ENCODE measurements around the gene GRM7.

Gene GRM7

GRCh38 chr3:7607676-7608075, 746.8 kb downstream of the GRM7 start:
- DNase-seq = no peak

- no peak for DNase-seq
Observed at GRCh38 chr3:7610634-7611033, 749.7 kb downstream of the GRM7 start.

GRCh38 chr3:7615043-7615442, 754.1 kb downstream of the GRM7 start:
- no peak for DNase-seq

GRCh38 chr3:7618606-7619005, 757.7 kb downstream of the GRM7 start:
- DNase-seq = no peak

- no peak for DNase-seq
Observed at GRCh38 chr3:7620401-7620800, 759.5 kb downstream of the GRM7 start.

- no peak for DNase-seq
Observed at GRCh38 chr3:7621046-7621630, 760.2 kb downstream of the GRM7 start.

- no peak for DNase-seq
Observed at GRCh38 chr3:7621651-7622050, 760.7 kb downstream of the GRM7 start.

GRCh38 chr3:7625021-7625420, 764.1 kb downstream of the GRM7 start:
- DNase-seq = no peak

- no peak for DNase-seq
Observed at GRCh38 chr3:7630351-7630911, 769.5 kb downstream of the GRM7 start.

- DNase-seq = no peak
Observed at GRCh38 chr3:7630925-7631324, 770.0 kb downstream of the GRM7 start.

GRCh38 chr3:7632305-7632704, 771.4 kb downstream of the GRM7 start:
- DNase-seq = no peak

GRCh38 chr3:7637694-7638093, 776.8 kb downstream of the GRM7 start:
- no peak for DNase-seq

- DNase-seq = no peak
Observed at GRCh38 chr3:7638103-7638502, 777.2 kb downstream of the GRM7 start.

- DNase-seq = no peak
Observed at GRCh38 chr3:7640787-7641186, 779.9 kb downstream of the GRM7 start.

- DNase-seq = no peak
Observed at GRCh38 chr3:7646851-7647250, 785.9 kb downstream of the GRM7 start.

- DNase-seq = no peak
Observed at GRCh38 chr3:7650466-7650865, 789.6 kb downstream of the GRM7 start.

GRCh38 chr3:7651274-7651673, 790.4 kb downstream of the GRM7 start:
- DNase-seq = no peak

GRCh38 chr3:7657214-7658112, 796.5 kb downstream of the GRM7 start:
- DNase-seq = no peak

- DNase-seq = no peak
Observed at GRCh38 chr3:7658294-7658693, 797.4 kb downstream of the GRM7 start.

GRCh38 chr3:7659079-7659478, 798.2 kb downstream of the GRM7 start:
- DNase-seq = no peak

GRCh38 chr3:7663771-7664170, 802.9 kb downstream of the GRM7 start:
- DNase-seq = no peak

GRCh38 chr3:7667774-7668173, 806.9 kb downstream of the GRM7 start:
- DNase-seq = no peak

GRCh38 chr3:7669641-7670040, 808.7 kb downstream of the GRM7 start:
- DNase-seq = no peak

- no peak for DNase-seq
Observed at GRCh38 chr3:7678521-7678920, 817.6 kb downstream of the GRM7 start.
